ENCODE measurements around the gene CFAP161.

CFAP161 gene

DNA sequence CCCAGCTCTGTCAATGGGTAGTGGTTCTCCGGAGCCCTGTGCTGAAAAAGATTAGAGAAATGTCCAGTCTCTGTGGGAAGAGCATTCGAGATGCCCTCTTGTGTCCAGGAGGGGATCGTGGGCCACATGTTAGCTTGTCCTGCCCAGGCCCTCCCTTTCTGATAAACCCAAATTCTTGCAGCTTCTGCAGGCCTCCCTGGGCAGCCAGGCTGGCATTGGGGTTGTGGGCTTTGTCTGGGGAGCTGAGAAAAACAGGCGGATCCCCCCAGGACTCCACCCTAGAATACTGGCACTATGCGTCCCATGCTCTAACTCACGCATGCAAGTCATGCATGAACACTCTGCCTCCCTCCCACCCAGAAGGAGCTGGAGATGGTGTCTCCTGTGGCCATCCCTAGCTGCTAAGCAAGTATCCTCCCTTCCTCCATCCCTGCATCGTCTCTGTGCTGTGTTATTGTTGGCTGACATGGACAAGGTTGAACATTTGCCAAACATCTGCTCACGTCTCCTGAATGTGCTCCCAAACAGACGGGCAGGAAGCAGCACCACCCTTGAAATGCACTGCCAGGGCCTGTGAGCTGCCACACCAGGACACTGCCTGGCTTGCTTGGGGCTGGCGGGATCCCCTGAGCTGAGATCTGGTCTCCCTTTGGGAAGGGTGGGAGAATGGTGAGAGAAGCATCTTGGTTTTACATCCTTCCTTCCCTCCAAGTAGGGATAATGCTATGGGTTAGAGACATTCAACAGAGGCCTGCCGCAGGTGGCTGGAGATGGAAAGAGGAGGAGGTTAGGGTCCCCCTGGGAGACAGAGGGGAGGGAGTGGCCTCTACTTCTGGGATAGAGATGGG is 26.5 kb downstream of the CFAP161 start:
- no peak for DNase-seq

DNA sequence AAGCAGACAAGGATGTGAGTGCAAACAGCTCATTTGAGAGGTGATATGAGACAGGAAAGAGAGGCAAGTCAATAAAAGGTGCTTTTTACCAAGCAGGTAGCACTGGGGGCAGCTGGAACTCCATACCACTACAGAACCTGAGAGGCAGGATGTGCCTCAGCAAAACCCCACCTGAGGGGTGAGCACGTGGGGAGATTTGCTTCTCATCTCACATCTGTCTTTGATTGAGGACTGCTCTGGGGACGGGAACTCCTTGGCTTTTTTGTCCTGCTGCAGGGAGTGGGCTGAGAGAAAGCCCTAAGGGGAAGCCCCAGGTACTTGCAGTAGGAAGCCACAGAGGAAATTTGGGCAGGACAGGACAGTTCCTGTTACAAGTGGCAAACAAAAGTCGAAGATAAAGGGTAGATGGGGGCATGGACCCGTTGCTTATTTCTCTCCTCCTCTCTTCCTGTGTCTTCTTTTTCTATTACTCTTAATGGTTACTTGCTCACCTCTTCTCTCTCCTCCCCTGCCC is 27.1 kb downstream of the CFAP161 start:
- no peak for DNase-seq

DNA sequence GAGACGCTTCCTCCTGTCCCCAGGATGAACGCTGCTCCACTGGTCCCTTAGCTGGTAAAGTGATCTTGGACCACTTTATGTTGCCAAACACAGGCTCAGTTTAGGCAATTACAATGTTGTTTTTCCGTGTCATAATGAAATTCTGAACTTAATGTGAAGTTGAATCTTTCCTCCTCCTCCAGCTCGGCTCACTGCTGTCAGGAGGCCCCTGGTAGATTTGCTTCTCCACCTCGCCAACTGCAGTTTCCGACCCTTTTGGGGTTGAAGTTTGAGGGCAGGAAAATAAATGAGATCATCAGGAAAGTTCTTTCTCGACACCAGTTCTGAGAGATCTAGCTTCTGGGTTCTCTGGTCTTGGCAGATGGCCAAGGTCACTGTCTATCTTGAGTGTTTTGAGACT is 27.8 kb downstream of the CFAP161 start:
- no peak for DNase-seq

DNA sequence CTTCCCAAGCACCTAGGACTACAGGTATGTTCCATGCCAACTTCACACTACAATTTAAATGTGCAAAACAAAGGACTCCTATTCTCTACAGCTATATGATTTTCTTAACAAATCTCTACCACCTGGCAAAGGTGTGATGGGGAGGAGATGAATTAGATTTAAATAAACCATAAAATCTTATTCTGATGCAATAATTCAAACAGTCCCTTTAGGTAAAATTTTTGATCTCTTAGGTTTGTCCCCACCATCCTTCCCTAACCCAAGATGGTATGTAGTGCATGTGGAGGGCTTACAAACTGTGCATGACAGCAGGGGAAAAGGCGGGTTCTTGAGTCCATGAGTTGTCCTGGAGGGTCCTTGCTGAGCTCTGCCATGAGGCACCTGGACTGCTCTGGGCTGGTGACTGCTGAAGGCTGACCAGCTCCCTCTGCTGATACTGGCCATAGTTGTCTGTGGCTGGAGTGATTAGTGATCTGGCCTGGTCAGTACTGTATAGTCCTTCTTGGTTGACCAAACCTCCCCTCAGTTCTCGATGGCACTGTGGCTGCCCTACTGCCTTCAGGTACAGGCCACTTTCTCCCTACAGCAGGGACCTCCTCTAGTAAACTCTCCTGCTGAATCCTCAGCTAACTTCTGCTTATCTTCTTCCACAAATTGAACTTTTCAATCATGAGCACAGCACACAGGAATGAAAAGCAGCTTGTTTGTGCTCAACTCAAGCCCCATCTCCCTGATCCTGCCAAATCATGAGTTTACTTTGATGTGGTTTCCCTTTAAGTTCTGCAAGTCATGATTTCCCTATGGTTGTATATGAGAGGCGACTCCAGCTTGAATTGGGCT is 30.1 kb downstream of the CFAP161 start:
- DNase-seq: no peak

DNA sequence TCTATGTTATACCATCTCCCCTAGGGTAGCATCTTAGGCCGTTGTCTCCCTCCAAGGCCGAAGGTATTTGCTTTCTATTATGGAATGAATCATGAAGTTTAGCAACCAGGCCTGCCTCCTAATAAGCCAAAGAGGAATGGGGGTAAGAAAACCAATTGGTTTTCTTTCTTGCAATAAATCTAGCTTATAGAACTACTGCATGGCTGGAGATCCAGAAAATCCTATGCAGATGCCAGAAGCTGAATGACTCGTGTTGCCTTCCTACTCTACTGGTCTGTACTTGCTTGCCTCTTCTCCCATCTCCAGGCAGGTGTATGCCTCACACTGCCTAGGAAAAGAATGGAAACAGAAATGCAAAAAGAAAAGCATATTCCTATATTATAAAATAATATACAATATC is 31.5 kb downstream of the CFAP161 start:
- no peak for DNase-seq

DNA sequence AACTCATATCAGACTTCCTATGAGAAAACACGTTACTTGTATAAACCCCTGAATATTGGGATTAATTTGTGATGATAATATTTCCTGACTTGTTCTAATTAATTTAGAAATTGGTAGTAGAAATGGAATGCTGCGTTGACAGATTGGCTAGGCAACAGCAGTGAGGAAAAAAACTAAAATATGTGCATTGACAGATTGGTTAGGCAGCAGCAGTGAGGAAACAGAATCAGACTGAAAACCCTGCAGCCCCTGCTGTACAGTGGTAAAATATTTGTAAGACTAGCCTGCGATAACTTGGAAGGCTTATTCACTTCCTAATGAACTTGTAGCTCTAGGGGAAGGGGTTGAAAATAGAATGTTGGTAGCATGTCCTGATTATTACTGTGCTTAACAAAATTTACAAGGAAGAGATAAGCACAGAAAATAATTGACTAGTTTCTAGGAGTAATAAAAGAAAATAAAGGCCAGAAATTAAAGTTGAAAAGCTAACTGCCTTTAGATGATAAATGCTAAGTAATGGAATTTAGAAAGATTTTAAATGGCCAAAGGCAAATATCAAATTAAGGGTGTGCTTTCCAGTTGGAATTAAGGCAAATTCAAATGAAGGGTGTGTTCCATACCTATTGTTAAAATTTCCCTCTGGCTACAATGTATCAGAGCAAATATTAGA is 32.7 kb downstream of the CFAP161 start:
- no peak for DNase-seq

DNA sequence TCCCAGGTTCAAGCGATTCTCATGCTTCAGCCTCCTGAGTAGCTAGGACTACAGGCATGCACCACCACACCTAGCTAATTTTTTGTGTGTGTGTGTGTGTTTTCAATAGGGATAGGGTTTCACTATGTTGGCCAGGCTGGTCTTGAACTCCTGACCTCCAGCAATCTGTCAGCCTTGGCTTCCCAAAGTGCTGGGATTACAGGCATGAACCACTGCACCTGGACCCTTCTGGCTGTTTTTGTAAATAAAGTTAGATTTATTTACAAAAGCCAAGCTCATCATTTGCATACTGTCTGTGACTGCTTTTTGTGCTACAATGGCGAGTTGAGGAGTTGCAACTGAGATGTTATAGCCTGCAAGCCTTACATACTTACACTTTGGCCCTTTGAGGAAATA is 34.1 kb downstream of the CFAP161 start:
- DNase-seq: no peak

DNA sequence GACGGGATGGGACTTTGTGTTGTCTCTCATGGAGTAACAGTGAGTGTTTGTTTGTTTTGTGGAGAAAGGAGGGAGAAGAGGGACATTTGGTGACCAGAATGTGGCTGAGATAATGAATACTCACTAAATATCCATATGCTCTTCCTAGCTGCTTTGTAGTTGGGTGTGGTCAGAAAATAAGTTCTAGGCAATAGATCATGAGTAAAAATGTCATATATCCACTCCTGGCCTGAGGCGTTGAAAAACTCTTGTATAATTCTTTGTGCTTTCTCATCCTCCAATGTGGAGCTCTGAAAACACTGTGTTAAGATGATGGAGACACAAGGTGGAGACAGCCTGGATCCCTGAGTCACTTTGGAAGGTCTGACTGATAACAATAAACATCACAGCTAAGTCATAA is 34.6 kb downstream of the CFAP161 start:
- DNase-seq: no peak

DNA sequence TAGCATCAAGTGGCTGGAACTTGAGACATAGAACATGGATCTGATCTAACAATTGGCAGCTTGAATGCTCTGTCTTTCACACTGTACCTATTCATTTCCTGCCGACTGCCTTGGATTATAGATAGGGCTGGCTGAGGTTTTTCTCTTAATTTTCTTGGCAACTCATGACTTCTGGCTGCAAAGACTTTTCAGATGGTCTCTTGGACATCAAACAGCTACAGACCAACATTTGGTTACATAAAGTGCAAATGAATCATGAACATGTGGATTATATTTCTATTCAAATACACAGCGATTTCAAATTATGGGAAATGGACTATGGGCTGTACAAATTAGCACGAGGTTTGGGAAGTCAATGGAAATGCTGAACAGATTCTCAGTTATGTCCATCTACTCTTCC is 36.4 kb downstream of the CFAP161 start:
- DNase-seq: no peak

DNA sequence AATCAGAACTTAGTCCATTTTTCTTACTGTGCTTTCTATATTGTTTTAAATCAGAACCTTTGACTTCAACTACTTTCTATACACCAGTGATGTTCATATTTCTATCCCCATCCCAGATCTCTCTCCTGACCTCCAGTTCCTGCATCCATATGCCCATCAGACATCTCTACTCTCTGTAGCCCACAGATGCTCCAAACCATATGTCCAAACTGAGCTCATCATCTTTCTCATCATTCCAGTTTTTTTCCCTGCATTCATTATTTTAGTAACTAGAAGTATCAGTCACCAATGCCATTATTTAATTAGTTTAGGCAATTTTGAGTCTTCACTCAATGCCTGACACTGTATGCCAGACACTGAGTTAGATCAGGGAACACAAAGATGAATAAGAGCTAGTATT is 37.2 kb downstream of the CFAP161 start:
- DNase-seq: no peak

DNA sequence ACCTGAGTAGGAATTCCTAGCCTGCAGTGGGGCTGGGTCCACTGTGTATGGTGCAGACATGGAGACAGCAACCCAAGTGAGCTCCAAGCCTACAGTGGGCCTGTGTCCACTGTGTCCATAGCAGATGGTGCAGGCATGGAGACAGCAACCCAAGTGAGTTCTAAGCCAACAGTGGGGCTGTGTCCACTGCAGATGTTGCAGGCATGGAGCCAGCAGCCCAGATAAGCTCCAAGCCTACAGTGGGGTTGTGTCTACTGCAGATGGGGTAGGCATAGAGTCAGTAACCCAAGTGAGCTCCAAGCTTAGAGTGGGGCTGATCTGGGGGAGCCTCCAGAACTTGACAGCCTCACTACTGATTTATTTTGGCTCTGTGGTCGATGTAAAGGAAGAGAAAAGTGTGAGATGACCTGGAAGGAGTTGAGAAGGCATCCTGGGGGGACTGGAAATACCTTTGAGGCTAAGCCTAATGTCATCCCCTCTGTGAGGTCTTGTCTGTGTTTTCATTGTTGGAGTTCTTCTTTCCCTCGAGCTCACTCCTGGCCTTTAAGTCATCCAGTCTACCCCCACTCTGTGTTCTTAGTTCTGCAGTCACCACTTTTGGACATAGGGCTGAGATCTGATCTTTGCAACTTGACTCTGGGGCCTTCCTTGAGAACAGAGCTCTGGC is 40.2 kb downstream of the CFAP161 start:
- no peak for DNase-seq

DNA sequence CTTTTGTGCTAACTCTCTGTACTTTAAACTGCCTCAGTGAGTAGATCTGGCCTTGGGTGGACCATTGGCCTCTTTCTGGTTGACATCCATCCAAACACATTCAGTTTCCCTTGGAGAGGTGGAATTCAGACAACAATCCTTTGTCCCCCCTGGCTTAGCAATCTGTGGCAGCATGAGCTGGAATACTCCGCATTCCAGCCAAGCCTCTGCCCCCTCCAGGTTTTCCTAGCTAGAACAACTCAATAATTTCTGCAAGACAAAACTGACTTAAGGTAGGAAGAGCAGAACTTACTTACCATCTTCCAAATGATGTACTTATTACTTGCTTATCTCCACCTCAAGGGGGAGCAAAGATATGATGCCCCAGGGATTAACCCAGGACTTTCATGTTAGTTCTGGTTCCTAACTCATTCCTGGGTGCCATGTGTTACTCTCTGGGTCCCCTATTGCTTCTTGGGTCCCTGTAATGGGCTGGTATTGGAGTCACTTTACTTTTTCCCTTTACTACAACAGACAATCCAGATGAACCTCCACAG is 40.8 kb downstream of the CFAP161 start:
- no peak for DNase-seq

DNA sequence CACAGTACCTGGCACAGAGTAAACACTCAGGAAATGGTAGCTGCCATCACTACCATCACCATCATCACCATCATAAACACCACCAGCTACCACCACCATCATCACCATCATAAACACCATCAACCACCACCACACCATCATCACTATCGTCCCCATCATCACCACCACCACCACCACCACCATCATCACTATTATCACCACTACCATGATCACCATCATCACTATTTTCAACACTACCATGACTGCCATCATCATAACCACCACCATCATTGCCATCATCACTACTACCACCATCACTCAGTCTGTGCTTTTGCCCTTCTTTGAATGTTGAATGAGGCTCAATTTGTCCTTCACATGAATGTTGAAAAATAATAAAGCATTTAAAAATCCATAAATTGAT is 41.4 kb downstream of the CFAP161 start:
- no peak for DNase-seq

DNA sequence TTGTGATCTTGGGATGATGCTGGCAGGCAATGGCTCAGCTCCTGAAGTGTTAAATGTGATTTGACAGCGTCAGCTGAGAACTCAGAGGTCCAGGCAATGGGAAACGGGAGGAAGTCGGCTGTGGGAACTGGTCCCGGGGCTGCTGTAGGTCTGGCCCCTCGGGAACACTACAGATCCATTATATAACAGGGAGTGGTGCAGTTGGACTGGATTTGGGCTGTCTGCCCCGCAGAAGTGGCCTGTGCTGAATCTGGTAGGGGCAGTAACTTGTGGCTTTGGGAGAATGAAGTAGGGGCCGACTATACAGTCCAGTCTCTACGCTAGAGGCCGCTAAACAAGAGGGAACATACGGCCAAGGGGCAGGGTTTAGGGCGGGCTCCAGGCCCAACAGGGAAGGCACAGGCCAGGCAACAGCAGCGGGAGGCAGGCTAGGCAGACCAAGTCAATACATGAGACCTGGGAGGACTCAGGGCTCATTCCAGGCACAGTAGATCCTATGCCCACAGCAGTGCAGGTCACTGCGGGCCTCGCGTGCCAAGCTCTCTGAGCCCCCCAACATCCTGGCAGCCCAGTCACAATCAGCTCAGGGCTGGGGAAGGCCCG is 42.3 kb downstream of the CFAP161 start:
- no peak for DNase-seq

DNA sequence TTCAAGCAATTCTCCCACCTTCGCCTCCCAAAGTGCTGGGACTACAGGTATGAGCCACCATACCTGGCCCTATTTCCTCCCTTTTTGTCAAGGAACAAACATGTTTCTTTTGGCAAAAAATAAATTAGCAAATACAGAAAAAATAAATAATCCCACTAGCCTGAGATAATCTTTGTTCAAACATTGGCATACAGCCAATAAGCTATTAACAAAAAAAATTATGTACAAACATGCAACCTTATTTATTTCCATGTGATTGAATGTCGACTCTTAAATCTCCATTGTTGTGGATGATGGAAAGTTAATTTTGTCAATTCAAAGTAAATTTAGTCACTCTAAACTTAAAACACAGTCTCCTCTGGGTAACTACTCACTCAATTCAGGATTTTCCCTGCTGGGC is 44.3 kb downstream of the CFAP161 start:
- no peak for DNase-seq

DNA sequence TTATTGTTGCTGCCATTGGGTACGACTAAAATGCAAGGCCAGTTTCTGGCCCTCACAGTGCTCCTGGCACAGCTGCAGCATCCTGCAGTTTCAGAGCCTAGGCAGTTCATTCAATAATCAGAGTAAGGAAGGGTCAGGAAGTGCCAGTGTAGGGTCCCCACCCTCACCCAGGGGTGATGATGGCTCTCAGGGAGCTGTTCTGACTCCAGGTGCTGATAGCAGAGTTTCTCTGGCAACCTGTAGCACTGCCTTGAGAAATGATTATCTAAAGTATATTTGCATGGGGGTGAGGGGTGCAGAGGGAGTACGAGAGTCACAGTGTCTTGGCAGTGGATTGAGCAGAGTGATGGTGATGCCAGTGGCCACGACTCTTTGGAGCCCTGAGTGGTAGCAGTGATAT is 47.1 kb downstream of the CFAP161 start:
- DNase-seq: no peak

DNA sequence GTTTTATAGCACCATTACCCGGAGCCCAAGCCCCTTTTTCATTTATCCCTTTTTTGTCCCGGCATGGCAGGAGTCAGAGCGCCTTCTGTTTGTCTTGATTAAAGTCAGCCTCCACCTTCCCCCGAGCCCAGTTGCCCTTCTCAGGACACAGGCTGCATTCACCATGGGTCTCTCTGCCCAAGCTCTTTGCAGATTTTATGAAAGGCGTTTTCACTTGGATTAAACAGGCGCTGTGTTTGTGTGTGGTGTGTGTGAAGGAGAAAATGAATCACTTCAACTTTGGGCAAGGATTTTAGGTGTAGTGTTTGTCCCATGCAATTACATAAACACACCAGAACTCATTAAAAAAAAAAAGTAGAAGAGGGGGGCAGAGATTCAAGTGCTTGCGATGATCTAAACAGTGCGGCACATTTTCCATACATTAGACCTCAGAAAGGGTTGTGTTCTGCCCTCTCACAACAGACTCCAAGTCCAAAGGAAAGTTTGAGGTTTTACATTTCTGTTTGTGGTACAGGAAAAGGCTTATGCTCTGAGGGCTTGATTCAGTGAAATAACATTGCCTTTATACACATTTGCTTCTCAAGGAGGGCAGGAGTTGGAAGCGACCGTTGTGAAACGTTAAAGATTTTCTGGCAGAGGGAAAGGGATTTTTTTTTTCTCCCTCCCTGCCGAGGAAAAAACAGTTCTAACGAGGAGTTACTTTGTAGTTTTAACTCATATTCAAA is 48.1 kb downstream of the CFAP161 start:
- no peak for DNase-seq

DNA sequence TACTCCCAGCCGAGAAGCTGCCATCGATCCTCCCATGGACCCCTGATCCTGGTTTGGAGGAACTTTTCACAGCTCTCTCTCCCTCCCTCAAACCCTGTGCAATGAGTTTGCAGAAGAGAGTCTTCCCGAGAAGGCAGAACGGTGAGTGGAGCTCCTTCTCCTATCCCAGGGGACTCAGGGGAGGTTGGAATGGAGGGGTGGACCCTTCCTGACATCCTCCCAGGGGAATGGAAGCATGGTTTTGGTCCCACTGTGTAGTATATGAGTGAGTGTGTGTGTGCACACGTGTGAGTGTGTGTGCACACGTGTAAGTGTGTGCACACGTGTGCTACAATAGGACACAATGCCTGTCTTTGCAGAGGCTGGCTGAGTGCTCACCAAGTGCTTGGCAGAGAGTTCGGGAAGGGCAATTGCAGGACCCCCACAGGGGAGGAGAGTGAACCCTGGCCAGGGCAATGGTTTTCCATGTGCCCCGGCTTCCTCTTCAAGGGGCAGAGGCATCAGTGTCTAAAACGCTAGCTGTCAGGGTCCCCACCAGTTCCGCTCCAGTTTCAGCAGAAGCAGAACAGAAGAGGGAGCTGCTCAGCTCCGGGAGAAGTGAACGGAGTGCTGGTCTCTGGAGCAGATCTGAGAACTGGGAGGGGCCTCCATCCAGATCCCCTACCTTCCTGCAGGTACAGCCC is 48.8 kb downstream of the CFAP161 start:
- DNase-seq: no peak

DNA sequence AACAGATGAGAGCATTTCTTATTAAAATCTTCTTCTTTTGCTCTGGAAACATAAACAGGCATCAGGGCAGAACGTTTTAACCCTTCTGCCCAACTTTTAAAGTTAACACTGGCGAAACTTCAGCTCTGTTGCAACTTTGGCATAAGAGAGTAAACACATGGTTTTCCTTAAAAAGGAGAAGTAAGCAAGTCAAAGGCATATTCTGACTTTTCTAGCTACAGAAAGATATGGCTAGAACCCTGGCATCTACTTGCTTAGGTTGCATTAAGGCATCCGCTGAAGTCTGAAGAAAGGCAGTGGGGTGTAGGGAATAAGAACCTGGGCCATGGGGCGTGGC is 49.3 kb downstream of the CFAP161 start:
- no peak for DNase-seq

DNA sequence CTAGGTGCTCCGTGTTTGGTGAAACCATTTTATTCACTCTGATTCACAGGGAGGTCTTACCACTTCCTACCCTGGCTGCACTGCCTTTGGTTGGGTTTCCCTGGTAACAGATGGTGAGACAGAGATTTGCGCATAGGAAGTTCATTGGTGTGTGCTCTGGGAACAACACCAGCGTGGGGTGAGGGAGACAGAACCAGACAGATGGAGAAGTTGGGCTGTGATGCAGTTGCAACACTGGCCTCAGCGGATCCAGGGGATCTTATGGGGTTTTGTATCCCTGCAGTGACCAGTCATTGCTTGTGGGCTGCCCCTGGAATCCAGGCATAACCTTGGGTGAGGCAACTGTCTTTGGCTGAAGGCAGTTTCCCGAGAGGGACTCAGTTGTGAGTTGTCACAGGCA is 50.1 kb downstream of the CFAP161 start:
- DNase-seq: no peak
